Stimulated activated CD4-positive, alpha-beta T cell treated with anti-CD3 and anti-CD28 coated beads, Interleukin-12 subunit alpha, Interleukin-12 subunit beta, amount 100 ng/mL, for 24 hours (primary cell): ENCODE results near the gene SLA2.
"Not testable (repeated sequence)": the region's sequence is repeated elsewhere in the genome, so short reads cannot be mapped to it uniquely, and the experiment has no call there.

Experiments
- DNase-seq, 2 experiments: peaks; one replicate each; pipeline ENCODE4 v3.0.0-alpha.2; 2020; ENCODE audit warnings: low read depth in 2 of 2

Gene SLA2

GRCh38 chr20:36608388-36608728 lies 37.6 kb downstream of the SLA2 start:
- not testable (repeated sequence) for DNase-seq

- no peak for DNase-seq
Measured at GRCh38 chr20:36607586-36608387, 38.2 kb downstream of the SLA2 start.

GRCh38 chr20:36606158-36607066 lies 39.6 kb downstream of the SLA2 start:
- no peak for DNase-seq

- peak; percentile 98 to 99 for DNase-seq
Measured at GRCh38 chr20:36605399-36606157, 40.4 kb downstream of the SLA2 start, which contains the start of gene RAB5IF. Gene RAB5IF, plus strand, starts transcription at chr20:36605779. Its CDS starts 173 bp downstream, at chr20:36605952.

- peak in 1 of 2 experiments; percentile 35 for DNase-seq
Measured at GRCh38 chr20:36604952-36605398, 41.0 kb downstream of the SLA2 start.

- no peak for DNase-seq
Measured at GRCh38 chr20:36601540-36601939, 44.5 kb downstream of the SLA2 start.

- no peak for DNase-seq
Measured at GRCh38 chr20:36599912-36600345, 46.1 kb downstream of the SLA2 start.

GRCh38 chr20:36593347-36593929 lies 52.6 kb downstream of the SLA2 start:
- DNase-seq = no peak

- no peak for DNase-seq
Measured at GRCh38 chr20:36591854-36592641, 53.9 kb downstream of the SLA2 start.

- no peak for DNase-seq
Measured at GRCh38 chr20:36591281-36591680, 54.7 kb downstream of the SLA2 start.

GRCh38 chr20:36587388-36588070 lies 58.5 kb downstream of the SLA2 start:
- DNase-seq = no peak

- DNase-seq = no peak
Measured at GRCh38 chr20:36585410-36586125, 60.4 kb downstream of the SLA2 start.

- DNase-seq = no peak
Measured at GRCh38 chr20:36584018-36584481, 61.9 kb downstream of the SLA2 start.

- no peak for DNase-seq
Measured at GRCh38 chr20:36582821-36583220, 63.2 kb downstream of the SLA2 start.

- no peak for DNase-seq
Measured at GRCh38 chr20:36582322-36582721, 63.7 kb downstream of the SLA2 start.

GRCh38 chr20:36579996-36580545 lies 65.9 kb downstream of the SLA2 start:
- no peak for DNase-seq

- no peak for DNase-seq
Measured at GRCh38 chr20:36578356-36579041, 67.5 kb downstream of the SLA2 start.

- no peak for DNase-seq
Measured at GRCh38 chr20:36576081-36576445, 69.9 kb downstream of the SLA2 start.
